DND-41 (cell line): ENCODE measurements around the gene CHSY3.

Source experiments
- ATAC-seq: fragments of 200-7000 bp; cut with Tn5 transposase; 3 replicates; pipeline ENCODE4 v1.9.1; 2021; ENCODE audit warnings: low read depth; ENCODE audit not compliant: insufficient read depth
- DNase-seq: peaks from one replicate; pipeline ENCODE4 v3.0.0-alpha.2; 2020
- H2AFZ ChIP-seq: 2 replicates; pipeline ENCODE4 v1.6.0; 2012; ENCODE audit warnings: low read depth, low read length
- H3K27ac ChIP-seq: 2 replicates; pipeline ENCODE4 v1.5.1; 2012; ENCODE audit warnings: low read length, inconsistent platforms
- H3K27me3 ChIP-seq: fragments of 200-600 bp; sonication (generic); 2 replicates; pipeline ENCODE4 v1.6.0; 2012; ENCODE audit warnings: low read length, mild to moderate bottlenecking, inconsistent platforms; ENCODE audit not compliant: insufficient read depth, poor library complexity
- H3K36me3 ChIP-seq: 2 replicates; pipeline ENCODE4 v1.5.1; 2012; ENCODE audit warnings: low read length, inconsistent platforms; ENCODE audit not compliant: insufficient read depth
- H3K4me1 ChIP-seq: 2 replicates; pipeline ENCODE4 v1.5.1; 2012; ENCODE audit warnings: mild to moderate bottlenecking, low read length; ENCODE audit not compliant: insufficient read depth
- H3K4me2 ChIP-seq: 2 replicates; pipeline ENCODE4 v1.6.0; 2012; ENCODE audit warnings: mild to moderate bottlenecking, moderate library complexity, low read length, inconsistent platforms; ENCODE audit not compliant: insufficient read depth
- H3K4me3 ChIP-seq, 2 experiments: fragments of 200-600 bp in 1 of 2; shearing (Covaris generic) in 1 of 2; 2 replicates each; pipeline ENCODE4 v1.5.1; 2012 to 2016; ENCODE audit warnings: inconsistent platforms in 2 of 2, low read length in 2 of 2, mild to moderate bottlenecking in 2 of 2, low read depth in 1 of 2, moderate library complexity in 1 of 2
- H3K79me2 ChIP-seq: 2 replicates; pipeline ENCODE4 v1.6.0; 2012; ENCODE audit warnings: low read length, inconsistent platforms; ENCODE audit not compliant: insufficient read depth
- H3K9ac ChIP-seq: 2 replicates; pipeline ENCODE4 v1.6.0; 2012; ENCODE audit warnings: low read depth, mild to moderate bottlenecking, inconsistent platforms, low read length, moderate library complexity
- H3K9me3 ChIP-seq: 2 replicates; pipeline ENCODE4 v1.5.1; 2012; ENCODE audit warnings: low read length, moderate library complexity, mild to moderate bottlenecking, inconsistent platforms; ENCODE audit not compliant: insufficient read depth, severe bottlenecking
- H4K20me1 ChIP-seq: 2 replicates; pipeline ENCODE4 v1.6.0; 2012; ENCODE audit warnings: low read length; ENCODE audit not compliant: insufficient read depth
- EZH2 ChIP-seq: IDR thresholded peaks from 3 replicates; pipeline ENCODE4 v1.6.1; 2012; ENCODE audit warnings: borderline replicate concordance, low read depth, mild to moderate bottlenecking, moderate library complexity, low read length, inconsistent platforms; ENCODE audit not compliant: severe bottlenecking
- TF ChIP-seq, protein P1 (sequence below): IDR thresholded peaks from 2 replicates; pipeline ENCODE4 v1.5.1; 2012; ENCODE audit warnings: borderline replicate concordance, low read length, moderate library complexity, mild to moderate bottlenecking; ENCODE audit not compliant: poor library complexity, severe bottlenecking; ENCODE audit errors: extremely low read depth

CHSY3 gene

DNA sequence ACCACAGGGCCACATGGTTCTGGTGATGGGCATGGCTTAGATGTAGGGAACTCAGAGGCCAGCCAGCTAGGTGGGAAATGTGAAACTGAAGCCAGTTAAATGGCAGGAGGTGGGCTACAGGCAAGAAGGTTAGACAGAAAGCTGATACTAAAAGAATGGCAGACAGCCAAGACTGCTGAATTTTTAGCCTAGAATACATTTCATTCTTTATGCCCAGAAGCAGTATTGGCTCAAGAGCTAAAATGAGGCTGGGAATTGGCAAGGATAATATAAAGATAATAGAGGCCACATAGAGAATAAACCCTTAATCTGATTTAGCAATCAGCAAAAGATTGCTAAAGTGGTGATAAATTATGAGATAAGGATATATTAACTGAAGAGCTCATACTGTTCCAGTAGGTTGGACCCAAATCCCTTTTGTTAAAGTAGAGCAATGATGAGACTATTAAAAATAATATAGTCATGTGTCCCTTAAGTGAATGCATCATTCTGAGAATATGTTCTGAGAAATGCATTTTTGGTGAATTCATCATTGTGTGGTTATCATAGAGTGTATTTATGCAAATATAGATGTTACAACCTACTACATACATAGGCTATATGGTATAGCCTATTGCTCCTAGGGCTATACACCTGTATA is 234.3 kb downstream of the CHSY3 start:
- Histone ChIP-seq H3K27ac (no peak overlapping the region), H3K9me3 (no peaks in the 10 kb centered on the region), H3K4me2 (no peak overlapping the region), H3K27me3 (no peaks in the 10 kb centered on the region), H3K9ac (no peak overlapping the region), H4K20me1 (no peaks in the 10 kb centered on the region), H3K79me2 (no peaks in the 10 kb centered on the region), H2AFZ (no peak overlapping the region), H3K36me3 (no peaks in the 10 kb centered on the region), H3K4me1 (no peaks in the 10 kb centered on the region), H3K4me3 (no peak overlapping the region)
- TF ChIP-seq EZH2, result no peak
- TF ChIP-seq, protein P1, sequence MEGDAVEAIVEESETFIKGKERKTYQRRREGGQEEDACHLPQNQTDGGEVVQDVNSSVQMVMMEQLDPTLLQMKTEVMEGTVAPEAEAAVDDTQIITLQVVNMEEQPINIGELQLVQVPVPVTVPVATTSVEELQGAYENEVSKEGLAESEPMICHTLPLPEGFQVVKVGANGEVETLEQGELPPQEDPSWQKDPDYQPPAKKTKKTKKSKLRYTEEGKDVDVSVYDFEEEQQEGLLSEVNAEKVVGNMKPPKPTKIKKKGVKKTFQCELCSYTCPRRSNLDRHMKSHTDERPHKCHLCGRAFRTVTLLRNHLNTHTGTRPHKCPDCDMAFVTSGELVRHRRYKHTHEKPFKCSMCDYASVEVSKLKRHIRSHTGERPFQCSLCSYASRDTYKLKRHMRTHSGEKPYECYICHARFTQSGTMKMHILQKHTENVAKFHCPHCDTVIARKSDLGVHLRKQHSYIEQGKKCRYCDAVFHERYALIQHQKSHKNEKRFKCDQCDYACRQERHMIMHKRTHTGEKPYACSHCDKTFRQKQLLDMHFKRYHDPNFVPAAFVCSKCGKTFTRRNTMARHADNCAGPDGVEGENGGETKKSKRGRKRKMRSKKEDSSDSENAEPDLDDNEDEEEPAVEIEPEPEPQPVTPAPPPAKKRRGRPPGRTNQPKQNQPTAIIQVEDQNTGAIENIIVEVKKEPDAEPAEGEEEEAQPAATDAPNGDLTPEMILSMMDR, result no peak
- ATAC-seq (no peak), DNase-seq (no peak)

GRCh38 chr5:130141659-130142320 is 237.5 kb downstream of the CHSY3 start:
- H4K20me1 ChIP-seq, result no peaks in the 10 kb centered on the region
- H3K9ac ChIP-seq, result no peak overlapping the region
- no peak overlapping the region for H2AFZ ChIP-seq
- no peak overlapping the region for H3K4me3 ChIP-seq
- no peaks in the 10 kb centered on the region for H3K4me1 ChIP-seq
- no peaks in the 10 kb centered on the region for H3K79me2 ChIP-seq
- H3K4me2 ChIP-seq, result no peak overlapping the region
- H3K27ac ChIP-seq, result no peak overlapping the region
- no peak for DNase-seq
- no peaks in the 10 kb centered on the region for H3K9me3 ChIP-seq
- H3K27me3 ChIP-seq, result no peaks in the 10 kb centered on the region
- ATAC-seq, result no peak
- H3K36me3 ChIP-seq, result no peaks in the 10 kb centered on the region
- TF ChIP-seq, protein P1, result peak; percentile 43
- no peak for TF ChIP-seq EZH2

- DNase-seq (no peak), ATAC-seq (no peak)
- Histone ChIP-seq H3K27ac (no peak overlapping the region), H3K4me2 (no peak overlapping the region), H4K20me1 (no peaks in the 10 kb centered on the region), H3K4me1 (no peaks in the 10 kb centered on the region), H2AFZ (no peak overlapping the region), H3K36me3 (no peaks in the 10 kb centered on the region), H3K27me3 (no peaks in the 10 kb centered on the region), H3K9me3 (no peaks in the 10 kb centered on the region), H3K9ac (no peak overlapping the region), H3K79me2 (no peaks in the 10 kb centered on the region), H3K4me3 (no peak overlapping the region)
- TF ChIP-seq EZH2, result no peak
- TF ChIP-seq, protein P1, result no peak
These were observed 247.0 kb downstream of the CHSY3 start for GRCh38 chr5:130151239-130151638.
